WERI-Rb-1 (cell line): ENCODE measurements around the gene L1TD1.

Source experiments
- DNase-seq: peaks from one replicate; pipeline ENCODE4 v3.0.0-alpha.2; 2020
- H3K27ac ChIP-seq: fragments of 250-450 bp; sonication (Bioruptor Pico); 2 replicates; pipeline ENCODE4 v1.5.1; 2020; ENCODE audit warnings: mild to moderate bottlenecking, moderate library complexity
- H3K27me3 ChIP-seq: fragments of 250-450 bp; sonication (Bioruptor Pico); 2 replicates; pipeline ENCODE4 v1.5.1; 2021; ENCODE audit warnings: mild to moderate bottlenecking, low read depth, moderate library complexity; ENCODE audit not compliant: insufficient read depth, severe bottlenecking
- H3K36me3 ChIP-seq: fragments of 250-450 bp; sonication (Bioruptor Pico); 2 replicates; pipeline ENCODE4 v1.5.1; 2020; ENCODE audit warnings: mild to moderate bottlenecking, moderate library complexity
- H3K4me3 ChIP-seq: 2 replicates; pipeline ENCODE4 v1.5.1; 2011; ENCODE audit warnings: low read depth, mild to moderate bottlenecking, control low read depth, low read length
- H3K9me3 ChIP-seq: fragments of 250-450 bp; sonication (Bioruptor Pico); 2 replicates; pipeline ENCODE4 v1.5.1; 2021; ENCODE audit warnings: mild to moderate bottlenecking, moderate library complexity; ENCODE audit not compliant: severe bottlenecking
- TF ChIP-seq, protein P1 (sequence below): IDR thresholded peaks from 2 replicates; pipeline ENCODE4 v1.5.1; 2011; ENCODE audit warnings: low read depth, mild to moderate bottlenecking, control low read depth, inconsistent platforms, low read length

The L1TD1 gene

DNA sequence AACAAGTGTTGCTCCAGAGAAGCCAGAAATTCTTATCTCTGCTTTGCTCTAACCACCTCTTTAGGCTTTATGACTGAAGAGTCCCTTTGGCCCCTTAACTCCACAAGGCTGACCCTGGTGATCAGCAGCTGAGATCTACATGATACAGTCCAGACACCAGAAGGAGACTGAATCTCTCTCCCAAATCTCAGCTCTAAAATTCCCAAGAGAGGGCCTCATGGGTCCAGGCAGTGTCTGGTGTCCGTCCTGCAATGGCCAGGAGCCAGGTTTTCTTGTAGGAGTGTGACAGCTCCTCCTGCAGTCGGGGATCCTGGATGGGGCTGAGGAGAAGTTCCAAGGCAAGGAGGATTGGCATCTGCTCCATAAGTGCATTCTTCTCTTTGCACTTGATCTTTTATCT lies 35.3 kb downstream of the L1TD1 start:
- no peaks in the 10 kb centered on the region for H3K9me3 ChIP-seq
- TF ChIP-seq, protein P1, sequence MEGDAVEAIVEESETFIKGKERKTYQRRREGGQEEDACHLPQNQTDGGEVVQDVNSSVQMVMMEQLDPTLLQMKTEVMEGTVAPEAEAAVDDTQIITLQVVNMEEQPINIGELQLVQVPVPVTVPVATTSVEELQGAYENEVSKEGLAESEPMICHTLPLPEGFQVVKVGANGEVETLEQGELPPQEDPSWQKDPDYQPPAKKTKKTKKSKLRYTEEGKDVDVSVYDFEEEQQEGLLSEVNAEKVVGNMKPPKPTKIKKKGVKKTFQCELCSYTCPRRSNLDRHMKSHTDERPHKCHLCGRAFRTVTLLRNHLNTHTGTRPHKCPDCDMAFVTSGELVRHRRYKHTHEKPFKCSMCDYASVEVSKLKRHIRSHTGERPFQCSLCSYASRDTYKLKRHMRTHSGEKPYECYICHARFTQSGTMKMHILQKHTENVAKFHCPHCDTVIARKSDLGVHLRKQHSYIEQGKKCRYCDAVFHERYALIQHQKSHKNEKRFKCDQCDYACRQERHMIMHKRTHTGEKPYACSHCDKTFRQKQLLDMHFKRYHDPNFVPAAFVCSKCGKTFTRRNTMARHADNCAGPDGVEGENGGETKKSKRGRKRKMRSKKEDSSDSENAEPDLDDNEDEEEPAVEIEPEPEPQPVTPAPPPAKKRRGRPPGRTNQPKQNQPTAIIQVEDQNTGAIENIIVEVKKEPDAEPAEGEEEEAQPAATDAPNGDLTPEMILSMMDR = no peak
- no peak overlapping the region for H3K27ac ChIP-seq
- H3K4me3 ChIP-seq = no peak overlapping the region
- no peak for DNase-seq
- no peaks in the 10 kb centered on the region for H3K36me3 ChIP-seq
- H3K27me3 ChIP-seq = no peaks in the 10 kb centered on the region

GRCh38 chr1:62230718-62231117 lies 36.1 kb downstream of the L1TD1 start:
- Histone ChIP-seq H3K27me3 (no peaks in the 10 kb centered on the region), H3K36me3 (no peaks in the 10 kb centered on the region), H3K27ac (no peak overlapping the region), H3K4me3 (no peak overlapping the region), H3K9me3 (no peaks in the 10 kb centered on the region)
- TF ChIP-seq, protein P1 = no peak
- DNase-seq = no peak

DNA sequence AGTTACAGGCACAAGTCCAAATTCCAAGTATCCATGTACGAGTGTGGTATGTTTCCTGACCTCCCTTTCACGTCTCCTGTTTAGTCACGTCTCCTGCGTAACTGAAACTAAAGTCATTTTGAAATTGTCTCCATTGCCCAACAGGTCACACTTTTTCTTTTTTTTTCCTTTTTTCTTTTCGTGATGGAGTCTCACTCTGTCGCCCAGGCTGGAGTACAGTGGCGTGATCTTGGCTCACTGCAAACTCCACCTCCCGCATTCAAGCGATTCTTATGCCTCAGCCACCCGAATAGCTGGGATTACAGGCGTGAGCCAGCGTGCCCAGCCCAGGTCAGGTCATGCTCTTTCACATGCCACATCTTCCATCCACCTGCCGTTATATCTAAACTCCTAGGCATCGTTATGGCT lies 38.2 kb downstream of the L1TD1 start:
- Histone ChIP-seq H3K9me3 (no peaks in the 10 kb centered on the region), H3K27me3 (no peaks in the 10 kb centered on the region), H3K4me3 (no peak overlapping the region), H3K36me3 (no peaks in the 10 kb centered on the region), H3K27ac (no peak overlapping the region)
- TF ChIP-seq, protein P1 = no peak
- DNase-seq = no peak

GRCh38 chr1:62233926-62234450 lies 39.3 kb downstream of the L1TD1 start:
- Histone ChIP-seq H3K27ac (no peak overlapping the region), H3K9me3 (no peaks in the 10 kb centered on the region), H3K4me3 (no peak overlapping the region), H3K36me3 (no peaks in the 10 kb centered on the region), H3K27me3 (no peaks in the 10 kb centered on the region)
- no peak for DNase-seq
- TF ChIP-seq, protein P1 = no peak

DNA sequence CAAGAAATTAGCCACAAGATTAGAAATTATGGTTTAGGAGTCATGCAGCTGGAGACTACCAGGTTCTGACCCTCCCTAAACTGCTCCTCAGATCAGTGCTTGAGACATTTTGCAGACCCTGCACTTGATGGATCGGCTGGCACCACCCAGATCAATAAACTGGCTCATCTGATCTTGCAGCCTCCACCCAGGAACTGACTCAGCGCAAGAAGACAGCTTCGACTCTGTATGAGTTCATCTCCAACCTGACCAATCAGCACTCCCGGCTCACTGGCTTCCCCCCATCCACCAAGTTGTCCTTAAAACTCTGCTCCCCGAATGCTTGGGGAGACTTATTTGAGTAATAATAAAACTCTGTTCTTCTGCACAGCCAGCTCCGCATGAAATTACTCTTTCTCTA lies 40.0 kb downstream of the L1TD1 start:
- no peak for DNase-seq
- H3K36me3 ChIP-seq = no peaks in the 10 kb centered on the region
- no peak overlapping the region for H3K4me3 ChIP-seq
- TF ChIP-seq, protein P1 = no peak
- no peak overlapping the region for H3K27ac ChIP-seq
- H3K27me3 ChIP-seq = no peaks in the 10 kb centered on the region
- no peaks in the 10 kb centered on the region for H3K9me3 ChIP-seq

GRCh38 chr1:62235576-62235975 lies 40.9 kb downstream of the L1TD1 start:
- TF ChIP-seq, protein P1 = no peak
- no peaks in the 10 kb centered on the region for H3K9me3 ChIP-seq
- H3K4me3 ChIP-seq = no peak overlapping the region
- no peaks in the 10 kb centered on the region for H3K27me3 ChIP-seq
- DNase-seq = no peak
- H3K36me3 ChIP-seq = no peaks in the 10 kb centered on the region
- no peak overlapping the region for H3K27ac ChIP-seq
